GM19397 (cell line): ENCODE data around the gene AFF1.

ENCODE experiments used
- ATAC-seq: cut with Tn5 transposase; IDR thresholded peaks from one replicate; pipeline ENCODE4 v1.9.1; 2021; ENCODE audit warnings: mild to moderate bottlenecking, moderate library complexity; ENCODE audit not compliant: unreplicated experiment

AFF1 gene

DNA sequence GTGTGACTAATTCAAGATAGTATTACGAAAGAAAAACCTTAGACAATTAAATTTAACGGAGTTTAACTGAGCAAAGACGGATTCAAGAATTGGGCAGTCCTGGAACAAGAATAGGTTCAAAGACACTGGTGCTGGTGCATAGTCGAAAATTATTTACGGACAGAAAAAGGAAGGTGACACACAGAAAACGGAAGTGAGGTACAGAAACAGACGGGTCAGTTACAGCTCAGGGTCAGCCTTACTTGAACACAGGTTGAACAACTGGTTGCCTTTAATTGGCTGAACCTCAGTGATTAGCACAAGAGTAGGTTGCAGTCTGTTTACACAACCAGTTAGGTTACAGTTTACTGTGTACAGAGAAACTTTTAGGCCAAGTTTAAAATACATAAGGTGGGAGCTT is 254.1 kb downstream of the AFF1 start:
- no peak for ATAC-seq
